Measurements from ENCODE around the gene ASB8.
"Not testable (repeated sequence)": the region's sequence is repeated elsewhere in the genome, so short reads cannot be mapped to it uniquely, and the experiment has no call there.

Gene ASB8

GRCh38 chr12:48182631-48183030 is 25.3 kb upstream of the ASB8 start:
- DNase-seq = no peak

- DNase-seq = no peak
These were observed 23.7 kb upstream of the ASB8 start for GRCh38 chr12:48180857-48181495.

- DNase-seq = no peak
These were observed 23.1 kb upstream of the ASB8 start for GRCh38 chr12:48180424-48180823.

GRCh38 chr12:48179466-48179865 is 22.2 kb upstream of the ASB8 start:
- DNase-seq = no peak

- no peak for DNase-seq
These were observed 20.7 kb upstream of the ASB8 start for GRCh38 chr12:48177982-48178381.

GRCh38 chr12:48176417-48176751 is 19.1 kb upstream of the ASB8 start:
- no peak for DNase-seq

- DNase-seq = no peak
These were observed 18.5 kb upstream of the ASB8 start for GRCh38 chr12:48175613-48176416.

GRCh38 chr12:48169011-48169410 is 11.7 kb upstream of the ASB8 start:
- no peak for DNase-seq

- DNase-seq = no peak
These were observed 8.0 kb upstream of the ASB8 start for GRCh38 chr12:48165089-48165981.

- no peak for DNase-seq
These were observed 7.1 kb upstream of the ASB8 start for GRCh38 chr12:48164451-48164850.

- no peak for DNase-seq
These were observed 5.9 kb upstream of the ASB8 start for GRCh38 chr12:48163150-48163747.

- DNase-seq = no peak
These were observed 3.5 kb upstream of the ASB8 start for GRCh38 chr12:48160807-48161206.

- DNase-seq = no peak
These were observed 2.7 kb upstream of the ASB8 start for GRCh38 chr12:48160046-48160445.

- DNase-seq = no peak
These were observed 615 bp upstream of the ASB8 start for GRCh38 chr12:48157889-48158370.

GRCh38 chr12:48156652-48157017 is 680 bp downstream of the ASB8 start:
- no peak for DNase-seq

- not testable (repeated sequence) for DNase-seq
These were observed 1.5 kb downstream of the ASB8 start for GRCh38 chr12:48155786-48156185.

GRCh38 chr12:48151103-48151771 is 6.1 kb downstream of the ASB8 start:
- DNase-seq = no peak

- DNase-seq = no peak
These were observed 11.3 kb downstream of the ASB8 start for GRCh38 chr12:48145981-48146380.

GRCh38 chr12:48143898-48144297 is 13.4 kb downstream of the ASB8 start:
- DNase-seq = no peak

- no peak for DNase-seq
These were observed 14.3 kb downstream of the ASB8 start for GRCh38 chr12:48142818-48143674.

- no peak for DNase-seq
These were observed 22.3 kb downstream of the ASB8 start for GRCh38 chr12:48135027-48135426.

- no peak for DNase-seq
These were observed 24.5 kb downstream of the ASB8 start for GRCh38 chr12:48132826-48133225.
